ENCODE results near the gene MARCKSL1.
"Not testable (repeated sequence)": the region's sequence is repeated elsewhere in the genome, so short reads cannot be mapped to it uniquely, and the experiment has no call there.

MARCKSL1 gene

DNA sequence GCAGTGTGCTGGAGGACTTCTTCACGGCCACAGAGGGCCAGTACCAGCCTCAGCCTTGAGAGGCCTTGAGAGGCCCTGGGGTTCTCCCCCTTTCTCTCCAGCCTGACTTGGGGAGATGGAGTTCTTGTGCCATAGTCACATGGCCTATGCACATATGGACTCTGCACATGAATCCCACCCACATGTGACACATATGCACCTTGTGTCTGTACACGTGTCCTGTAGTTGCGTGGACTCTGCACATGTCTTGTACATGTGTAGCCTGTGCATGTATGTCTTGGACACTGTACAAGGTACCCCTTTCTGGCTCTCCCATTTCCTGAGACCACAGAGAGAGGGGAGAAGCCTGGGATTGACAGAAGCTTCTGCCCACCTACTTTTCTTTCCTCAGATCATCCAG is 50.4 kb downstream of the MARCKSL1 start:
- DNase-seq (ENCODE audit: low spot score), result no peak

DNA sequence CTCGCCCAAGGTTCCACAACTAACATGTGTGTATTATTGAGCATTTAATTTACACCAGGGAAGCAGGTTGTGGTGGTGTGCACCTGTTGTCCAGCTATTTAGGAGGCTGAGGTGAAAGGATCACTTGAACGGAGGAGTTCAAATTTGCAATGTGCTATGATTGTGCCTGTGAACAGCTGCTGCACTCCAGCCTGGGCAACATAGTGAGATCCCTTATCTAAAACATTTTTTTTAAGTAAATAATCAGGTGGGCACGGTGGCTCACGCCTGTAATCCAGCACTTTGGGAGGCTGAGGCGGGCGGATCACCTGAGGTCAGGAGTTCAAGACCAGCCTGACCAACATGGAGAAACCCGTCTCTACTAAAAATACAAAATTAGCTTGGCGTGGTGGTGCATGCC is 51.3 kb downstream of the MARCKSL1 start:
- DNase-seq (ENCODE audit: low spot score), result not testable (repeated sequence)

All from HuH-7 (cell line).